OCI-LY7 (cell line): ENCODE measurements around the gene SYNGR2. TPM values are rescaled to one million over a fixed set of nuclear protein-coding genes. Genes with fewer than 3 reads are reported as not detected.

Experiments used
- Bru-seq: library from RNA; stranded (reverse); fragments of 400-500 nt; gene quantifications from one replicate; lab custom pipeline; 2021; lab: Mats Ljungman, UMichigan
- BruChase-seq, 2 experiments: library from RNA; stranded (reverse); fragments of 400-500 nt; gene quantifications; one replicate each; lab custom pipeline; 2021; lab: Mats Ljungman, UMichigan
- BruUV-seq: library from RNA; stranded (reverse); fragments of 400-500 nt; replicated peaks from 2 replicates; lab custom pipeline; 2021; lab: Mats Ljungman, UMichigan
- CTCF ChIA-PET: fragments of 300-600 bp; sonication (Branson Sonifier 250); formaldehyde crosslinking; loops from one replicate; lab custom pipeline; 2022; ENCODE audit warnings: antibody characterized with exemption; ENCODE audit not compliant: unreplicated experiment; lab: Charles Lee
- POLR2A ChIA-PET: fragments of 300-600 bp; sonication (Branson Sonifier 250); formaldehyde crosslinking; loops from one replicate; lab custom pipeline; 2022; ENCODE audit warnings: antibody characterized with exemption; lab: Charles Lee
- DNase-seq: peaks from one replicate; pipeline ENCODE4 v3.0.0-alpha.2; 2015; ENCODE audit warnings: low spot score
- H2AFZ ChIP-seq: fragments of 200-600 bp; sonication (generic), shearing (Covaris generic); 2 replicates; pipeline ENCODE4 v1.6.1; 2014; ENCODE audit warnings: mild to moderate bottlenecking, antibody characterized with exemption, low read length, moderate library complexity
- H3K27ac ChIP-seq: fragments of 200-600 bp; sonication (generic); 2 replicates; pipeline ENCODE4 v1.5.1; 2014; ENCODE audit warnings: mixed run types, low read depth, mild to moderate bottlenecking, moderate library complexity, low read length, inconsistent platforms; ENCODE audit not compliant: poor library complexity, severe bottlenecking
- H3K36me3 ChIP-seq: fragments of 200-600 bp; sonication (generic); 2 replicates; pipeline ENCODE4 v1.6.1; 2014; ENCODE audit warnings: mild to moderate bottlenecking, antibody characterized with exemption, low read length, moderate library complexity, mixed read lengths; ENCODE audit not compliant: insufficient read depth
- H3K4me1 ChIP-seq: fragments of 200-600 bp; sonication (generic); 2 replicates; pipeline ENCODE4 v1.5.1; 2014; ENCODE audit warnings: mild to moderate bottlenecking, low read length; ENCODE audit not compliant: insufficient read depth, poor library complexity, severe bottlenecking
- H3K4me2 ChIP-seq: fragments of 200-600 bp; sonication (generic); 2 replicates; pipeline ENCODE4 v1.6.1; 2014; ENCODE audit warnings: mild to moderate bottlenecking, low read length
- H3K4me3 ChIP-seq: fragments of 200-600 bp; sonication (generic); 2 replicates; pipeline ENCODE4 v1.5.1; 2014; ENCODE audit warnings: mild to moderate bottlenecking, low read depth, low read length; ENCODE audit not compliant: poor library complexity, severe bottlenecking
- H3K79me2 ChIP-seq: fragments of 200-600 bp; sonication (generic); 2 replicates; pipeline ENCODE4 v1.6.1; 2016; ENCODE audit warnings: low read depth, mild to moderate bottlenecking, low read length, moderate library complexity, mixed read lengths; ENCODE audit not compliant: insufficient read depth
- H3K9me2 ChIP-seq: fragments of 200-600 bp; sonication (generic); 2 replicates; pipeline ENCODE4 v1.6.1; 2016; ENCODE audit warnings: mild to moderate bottlenecking, low read length, mixed read lengths; ENCODE audit not compliant: insufficient read depth
- H3K9me3 ChIP-seq: fragments of 200-600 bp; sonication (generic); 2 replicates; pipeline ENCODE4 v1.6.1; 2014; ENCODE audit warnings: mild to moderate bottlenecking, mixed run types, low read length, mixed read lengths
- H4K20me1 ChIP-seq: fragments of 200-600 bp; sonication (generic); 2 replicates; pipeline ENCODE4 v1.6.1; 2014; ENCODE audit warnings: mild to moderate bottlenecking, antibody characterized with exemption, low read length, moderate library complexity, mixed read lengths; ENCODE audit not compliant: insufficient read depth
- CTCF ChIP-seq: fragments of 200-600 bp; sonication (generic); conservative IDR thresholded peaks from 2 replicates; pipeline ENCODE4 v1.5.1; 2014; ENCODE audit warnings: mild to moderate bottlenecking, antibody characterized with exemption, low read length, moderate library complexity, mixed read lengths
- EZH2phosphoT487 ChIP-seq: fragments of 200-600 bp; sonication (generic); IDR thresholded peaks from 2 replicates; pipeline ENCODE4 v1.6.1; 2018; ENCODE audit warnings: low read depth, borderline replicate concordance, mild to moderate bottlenecking, mixed run types, antibody characterized with exemption, low read length, moderate library complexity, mixed read lengths
- intact Hi-C: fragments of 100-400 bp; cut with micrococcal nuclease; formaldehyde crosslinking; loops from one replicate; pipeline ENCODE4 v1.10.0; 2022; ENCODE audit not compliant: unreplicated experiment
- long read RNA-seq: library from polyadenylated mRNA; stranded (forward); transcript quantifications from one replicate; pipeline ENCODE4 v2.0.0, GENCODE V29; 2022
- total RNA-seq, 2 experiments: library from RNA; depleted of rRNA in 1 of 2; stranded (reverse); fragments of >200 nt in 1 of 2; shearing (Covaris generic) in 1 of 2; gene quantifications; 2 replicates each; pipeline ENCODE4 v1.2.3, GENCODE V29; 2014 to 2022

Gene SYNGR2
- total RNA-seq (2014; rRNA removed; shearing (Covaris generic)) = 21.3 and 35.4 TPM in 2 replicates
- 44.9 and 45.5 TPM in 2 replicates for total RNA-seq (2022)
- Bru-seq, nascent RNA = percentile 49 among the genes with signal in this experiment
- percentile 67 among the genes with signal in this experiment for BruChase-seq, experiment 1, labeled RNA remaining after a 6-hour chase
- percentile 60 among the genes with signal in this experiment for BruChase-seq, experiment 2, labeled RNA remaining after a 2-hour chase
- long read RNA-seq, transcript SYNGR2-201 (4 exons, 2,325 nt) = major isoform, 171 of 215 reads
- long read RNA-seq, transcript SYNGR2-209 (1 exons, 3,036 nt) = minor isoform, 9 of 215 reads
- long read RNA-seq, transcript SYNGR2-204 (3 exons, 2,125 nt) = minor isoform, 7 of 215 reads
- long read RNA-seq, transcript SYNGR2-203 (3 exons, 1,553 nt) = minor isoform, 10 of 215 reads
- long read RNA-seq, partial matches to known transcripts = 10 of 215 reads
- long read RNA-seq, other reads (novel, unspliced or antisense) = 5 of 215 reads

GRCh38 chr17:78168242-78168902 is at the start of gene SYNGR2:
Gene SYNGR2, plus strand, starts transcription at chr17:78168581. Its CDS starts 36 bp downstream, at chr17:78168617.
- no TSS peak for BruUV-seq
- intact Hi-C loops = loop anchor here (2.0 kb wide), 1 partner anchor 16 kb away; no protein-coding TSS in a partner anchor
- Histone ChIP-seq H3K4me3 (peak within 1 kb of the TSS; percentile 75), H3K9me3 (no peaks in the 10 kb centered on the region), H3K4me2 (peak within 1 kb of the TSS; percentile 92), H3K79me2 (no peaks in the 10 kb centered on the region), H2AFZ (peak within 1 kb of the TSS; percentile 12; the same call in 1 of the 2 replicates), H3K36me3 (peaks cover 8% of the 10 kb centered on the region), H3K4me1 (peaks cover 53% of the 10 kb centered on the region), H4K20me1 (no peaks in the 10 kb centered on the region), H3K9me2 (no peaks in the 10 kb centered on the region), H3K27ac (no peak within 1 kb of the TSS)
- POLR2A ChIA-PET = interaction anchor here (0.7 kb wide), 1 partner anchor 17 kb away, joined by 6 read pairs; no protein-coding TSS in a partner anchor
- TF ChIP-seq EZH2phosphoT487 (no peak), CTCF (no peak)
- DNase-seq = peak; percentile 93
- CTCF ChIA-PET = interaction anchor here (0.8 kb wide), 1 partner anchor 10 kb away, joined by 5 read pairs; no protein-coding TSS in a partner anchor

- Histone ChIP-seq H3K4me2 (no peak overlapping the region), H3K4me1 (peaks cover 21% of the 10 kb centered on the region), H3K79me2 (no peaks in the 10 kb centered on the region), H3K9me2 (no peaks in the 10 kb centered on the region), H2AFZ (no peak overlapping the region), H3K4me3 (no peak overlapping the region), H4K20me1 (no peaks in the 10 kb centered on the region), H3K36me3 (peaks cover 55% of the 10 kb centered on the region), H3K9me3 (no peaks in the 10 kb centered on the region), H3K27ac (no peak overlapping the region)
- TF ChIP-seq EZH2phosphoT487 (no peak), CTCF (no peak)
- intact Hi-C loops = no loop called here
- no TSS peak for BruUV-seq
- POLR2A ChIA-PET = no interaction called here
- CTCF ChIA-PET = no interaction called here
- no peak for DNase-seq
Observed at GRCh38 chr17:78118801-78119241, 49.6 kb upstream of the SYNGR2 start.
